Panc1 (cell line): ENCODE results near the gene MSANTD3. TPM values are rescaled to one million over a fixed set of nuclear protein-coding genes. Genes with fewer than 3 reads are reported as not detected.
A peak's percentile ranks its signal among the peaks of the same experiment; 100 is the strongest.

Source experiments
- ATAC-seq: fragments of 200-7000 bp; cut with Tn5 transposase; 2 replicates; pipeline ENCODE4 v1.9.1; 2020; ENCODE audit warnings: mild to moderate bottlenecking, moderate library complexity
- BruUV-seq: library from RNA; stranded (reverse); fragments of 400-500 nt; replicated peaks from 2 replicates; lab custom pipeline; 2021; lab: Mats Ljungman, UMichigan
- CTCF ChIA-PET: fragments of 300-600 bp; sonication (Branson Sonifier 250); formaldehyde crosslinking; loops from one replicate; lab custom pipeline; 2022; ENCODE audit warnings: antibody characterized with exemption; lab: Charles Lee
- POLR2A ChIA-PET: fragments of 300-600 bp; sonication (Branson Sonifier 250); formaldehyde crosslinking; loops from one replicate; lab custom pipeline; 2022; ENCODE audit warnings: antibody characterized with exemption; lab: Charles Lee
- DNase-seq: peaks from one replicate; pipeline ENCODE4 v3.0.0-alpha.2; 2010; ENCODE audit warnings: low read depth, low spot score
- H3K27ac ChIP-seq: 2 replicates; pipeline ENCODE4 v1.5.1; 2011; ENCODE audit warnings: mild to moderate bottlenecking, low read length, inconsistent platforms
- H3K27me3 ChIP-seq: fragments of 200-500 bp; sonication (Bioruptor generic); 2 replicates; pipeline ENCODE4 v1.6.0; 2014; ENCODE audit warnings: low read length, inconsistent platforms; ENCODE audit not compliant: control insufficient read depth, insufficient read depth
- H3K36me3 ChIP-seq: fragments of 200-500 bp; sonication (Bioruptor generic); 2 replicates; pipeline ENCODE4 v1.5.1; 2014; ENCODE audit warnings: inconsistent platforms, mild to moderate bottlenecking, low read length, moderate library complexity; ENCODE audit not compliant: control insufficient read depth, insufficient read depth
- H3K4me1 ChIP-seq: 2 replicates; pipeline ENCODE4 v1.5.1; 2011; ENCODE audit warnings: inconsistent platforms, mild to moderate bottlenecking, low read length, moderate library complexity; ENCODE audit not compliant: control insufficient read depth, insufficient read depth
- H3K4me3 ChIP-seq, 2 experiments: 2 replicates each; pipeline ENCODE4 v1.5.1; 2011 to 2012; ENCODE audit warnings: low read depth in 2 of 2, low read length in 2 of 2, mild to moderate bottlenecking in 2 of 2, inconsistent platforms in 1 of 2, moderate library complexity in 1 of 2
- H3K9me3 ChIP-seq: fragments of 200-500 bp; sonication (Bioruptor generic); 2 replicates; pipeline ENCODE4 v1.5.1; 2014; ENCODE audit warnings: low read depth, mild to moderate bottlenecking, inconsistent platforms, low read length, moderate library complexity; ENCODE audit not compliant: control insufficient read depth, insufficient read depth
- POLR2AphosphoS5 ChIP-seq: IDR thresholded peaks from 2 replicates; pipeline ENCODE4 v1.6.1; 2012; ENCODE audit warnings: mild to moderate bottlenecking, low read depth, low read length, moderate library complexity
- SIN3A ChIP-seq: IDR thresholded peaks from 2 replicates; pipeline ENCODE4 v1.6.1; 2012; ENCODE audit warnings: low read depth, mild to moderate bottlenecking, low read length, moderate library complexity, borderline replicate concordance; ENCODE audit not compliant: insufficient read depth
- TCF7L2 ChIP-seq: IDR thresholded peaks from 2 replicates; pipeline ENCODE4 v1.6.1; 2011; ENCODE audit warnings: mild to moderate bottlenecking, low read depth, low read length, inconsistent platforms
- in situ Hi-C: cut with HindIII; loops from 2 replicates; pipeline ENCODE4 v1.10.0; 2016; ENCODE audit warnings: low sequenced_read_pairs, low pct_unique_long_range_greater_than_20kb
- intact Hi-C: fragments of 100-400 bp; cut with micrococcal nuclease; formaldehyde crosslinking; loops from one replicate; pipeline ENCODE4 v1.10.0; 2022; ENCODE audit not compliant: unreplicated experiment
- total RNA-seq: library from RNA; stranded (reverse); gene quantifications from one replicate; pipeline ENCODE4 v1.2.1, GENCODE V29; 2021; ENCODE audit not compliant: unreplicated experiment
- TF ChIP-seq, protein P1 (sequence below): fragments of 450-650 bp; IDR thresholded peaks from 2 replicates; pipeline ENCODE4 v1.5.1; 2017; ENCODE audit warnings: mild to moderate bottlenecking
- TF ChIP-seq, protein P2 (sequence below), 2 experiments: IDR thresholded peaks; 2 replicates each; pipeline ENCODE4 v1.6.1; 2011 to 2012; ENCODE audit warnings: low read depth in 2 of 2, control low read depth in 1 of 2, low read length in 1 of 2, mild to moderate bottlenecking in 1 of 2, moderate library complexity in 1 of 2; ENCODE audit not compliant: insufficient read depth in 1 of 2

Gene MSANTD3
- total RNA-seq, 1 experiment from 2014 or later: 58.7 TPM

DNA sequence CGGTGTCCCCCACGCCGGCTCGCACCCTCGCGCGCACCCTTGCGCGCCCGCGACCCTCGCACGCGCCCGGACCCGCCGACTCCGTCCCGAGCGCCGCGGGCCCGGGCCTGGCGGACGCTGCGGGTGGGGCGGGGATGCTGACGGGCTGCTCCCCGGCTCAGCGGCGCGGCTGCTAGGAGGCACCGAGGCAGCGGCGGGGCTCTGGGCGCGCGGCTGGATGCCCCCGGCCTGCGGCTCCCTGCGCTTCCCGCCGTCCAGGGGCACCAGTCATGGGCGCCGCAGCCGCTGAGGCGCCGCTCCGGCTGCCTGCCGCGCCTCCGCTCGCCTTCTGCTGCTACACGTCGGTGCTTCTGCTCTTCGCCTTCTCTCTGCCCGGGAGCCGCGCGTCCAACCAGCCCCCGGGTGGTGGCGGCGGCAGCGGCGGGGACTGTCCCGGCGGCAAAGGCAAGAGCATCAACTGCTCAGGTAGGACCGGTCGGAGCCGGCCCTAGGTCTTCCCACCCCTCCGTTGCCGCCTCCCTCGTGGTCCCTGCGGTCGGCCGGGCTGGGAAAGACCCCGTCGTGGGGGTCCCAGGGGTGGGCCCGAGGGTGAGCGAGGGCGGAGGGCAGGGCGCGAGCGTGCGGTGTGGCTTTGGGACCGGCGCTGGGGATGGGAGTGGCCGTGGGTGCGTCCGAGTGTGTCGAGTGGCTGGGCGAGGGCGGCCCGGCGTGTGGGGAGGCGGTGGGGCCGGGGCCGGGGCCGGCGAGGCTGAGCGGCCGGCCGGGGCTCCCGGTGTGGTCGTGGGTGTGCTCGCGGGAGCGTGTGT lies 46.5 kb downstream of the MSANTD3 start:
- Histone ChIP-seq H3K9me3 (no peaks in the 10 kb centered on the region), H3K27me3 (no peaks in the 10 kb centered on the region), H3K36me3 (no peaks in the 10 kb centered on the region), H3K27ac (no peak overlapping the region), H3K4me1 (no peaks in the 10 kb centered on the region), H3K4me3 (peak overlapping the region; percentile 50 to 58)
- CTCF ChIA-PET: no interaction called here
- intact Hi-C loops: no loop called here
- BruUV-seq: no TSS peak
- in situ Hi-C loops: no loop called here
- TF ChIP-seq TCF7L2 (no peak), SIN3A (no peak), POLR2AphosphoS5 (no peak)
- TF ChIP-seq, protein P1, sequence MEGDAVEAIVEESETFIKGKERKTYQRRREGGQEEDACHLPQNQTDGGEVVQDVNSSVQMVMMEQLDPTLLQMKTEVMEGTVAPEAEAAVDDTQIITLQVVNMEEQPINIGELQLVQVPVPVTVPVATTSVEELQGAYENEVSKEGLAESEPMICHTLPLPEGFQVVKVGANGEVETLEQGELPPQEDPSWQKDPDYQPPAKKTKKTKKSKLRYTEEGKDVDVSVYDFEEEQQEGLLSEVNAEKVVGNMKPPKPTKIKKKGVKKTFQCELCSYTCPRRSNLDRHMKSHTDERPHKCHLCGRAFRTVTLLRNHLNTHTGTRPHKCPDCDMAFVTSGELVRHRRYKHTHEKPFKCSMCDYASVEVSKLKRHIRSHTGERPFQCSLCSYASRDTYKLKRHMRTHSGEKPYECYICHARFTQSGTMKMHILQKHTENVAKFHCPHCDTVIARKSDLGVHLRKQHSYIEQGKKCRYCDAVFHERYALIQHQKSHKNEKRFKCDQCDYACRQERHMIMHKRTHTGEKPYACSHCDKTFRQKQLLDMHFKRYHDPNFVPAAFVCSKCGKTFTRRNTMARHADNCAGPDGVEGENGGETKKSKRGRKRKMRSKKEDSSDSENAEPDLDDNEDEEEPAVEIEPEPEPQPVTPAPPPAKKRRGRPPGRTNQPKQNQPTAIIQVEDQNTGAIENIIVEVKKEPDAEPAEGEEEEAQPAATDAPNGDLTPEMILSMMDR: no peak
- TF ChIP-seq, protein P2, sequence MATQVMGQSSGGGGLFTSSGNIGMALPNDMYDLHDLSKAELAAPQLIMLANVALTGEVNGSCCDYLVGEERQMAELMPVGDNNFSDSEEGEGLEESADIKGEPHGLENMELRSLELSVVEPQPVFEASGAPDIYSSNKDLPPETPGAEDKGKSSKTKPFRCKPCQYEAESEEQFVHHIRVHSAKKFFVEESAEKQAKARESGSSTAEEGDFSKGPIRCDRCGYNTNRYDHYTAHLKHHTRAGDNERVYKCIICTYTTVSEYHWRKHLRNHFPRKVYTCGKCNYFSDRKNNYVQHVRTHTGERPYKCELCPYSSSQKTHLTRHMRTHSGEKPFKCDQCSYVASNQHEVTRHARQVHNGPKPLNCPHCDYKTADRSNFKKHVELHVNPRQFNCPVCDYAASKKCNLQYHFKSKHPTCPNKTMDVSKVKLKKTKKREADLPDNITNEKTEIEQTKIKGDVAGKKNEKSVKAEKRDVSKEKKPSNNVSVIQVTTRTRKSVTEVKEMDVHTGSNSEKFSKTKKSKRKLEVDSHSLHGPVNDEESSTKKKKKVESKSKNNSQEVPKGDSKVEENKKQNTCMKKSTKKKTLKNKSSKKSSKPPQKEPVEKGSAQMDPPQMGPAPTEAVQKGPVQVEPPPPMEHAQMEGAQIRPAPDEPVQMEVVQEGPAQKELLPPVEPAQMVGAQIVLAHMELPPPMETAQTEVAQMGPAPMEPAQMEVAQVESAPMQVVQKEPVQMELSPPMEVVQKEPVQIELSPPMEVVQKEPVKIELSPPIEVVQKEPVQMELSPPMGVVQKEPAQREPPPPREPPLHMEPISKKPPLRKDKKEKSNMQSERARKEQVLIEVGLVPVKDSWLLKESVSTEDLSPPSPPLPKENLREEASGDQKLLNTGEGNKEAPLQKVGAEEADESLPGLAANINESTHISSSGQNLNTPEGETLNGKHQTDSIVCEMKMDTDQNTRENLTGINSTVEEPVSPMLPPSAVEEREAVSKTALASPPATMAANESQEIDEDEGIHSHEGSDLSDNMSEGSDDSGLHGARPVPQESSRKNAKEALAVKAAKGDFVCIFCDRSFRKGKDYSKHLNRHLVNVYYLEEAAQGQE (IDR thresholded peaks at IDR 0.05; ENCODE audit: insufficient read depth in 1 of 2, low read depth in 2 of 2, low read length in 1 of 2): no peak
- ATAC-seq (peak; percentile 86), DNase-seq (no peak)
- POLR2A ChIA-PET: no interaction called here

- no peaks in the 10 kb centered on the region for H3K36me3 ChIP-seq
- H3K27me3 ChIP-seq: no peaks in the 10 kb centered on the region
- TF ChIP-seq, protein P1: no peak
- no peak for TF ChIP-seq SIN3A
- no peak for TF ChIP-seq POLR2AphosphoS5
- no peak for TF ChIP-seq TCF7L2
- TF ChIP-seq, protein P2 (IDR thresholded peaks at IDR 0.05; ENCODE audit: insufficient read depth in 1 of 2, low read depth in 2 of 2, low read length in 1 of 2): no peak
- DNase-seq (no peak), ATAC-seq (no peak)
- in situ Hi-C loops (no loop called here), intact Hi-C loops (no loop called here)
- no peak overlapping the region for H3K27ac ChIP-seq
- H3K4me3 ChIP-seq: peak overlapping the region; percentile 50 to 58; a peak in 3 of 4 replicates
- ChIA-PET POLR2A (no interaction called here), CTCF (no interaction called here)
- no TSS peak for BruUV-seq
- no peaks in the 10 kb centered on the region for H3K9me3 ChIP-seq
- H3K4me1 ChIP-seq: no peaks in the 10 kb centered on the region
These were observed 47.4 kb downstream of the MSANTD3 start for GRCh38 chr9:100474082-100474923.
